HCT116 (cell line): Measurements from ENCODE around the gene SLC39A10. TPM values are rescaled to one million over a fixed set of nuclear protein-coding genes. Genes with fewer than 3 reads are reported as not detected.

Experiments
- ATAC-seq: fragments of 200-7000 bp; cut with Tn5 transposase; 2 replicates; pipeline ENCODE4 v1.9.1; 2020; ENCODE audit warnings: mild to moderate bottlenecking, moderate library complexity
- BruUV-seq: library from RNA; stranded (reverse); fragments of 400-500 nt; replicated peaks from 2 replicates; lab custom pipeline; 2021; lab: Mats Ljungman, UMichigan
- CTCF ChIA-PET: fragments of 300-600 bp; sonication (Branson Sonifier 250); formaldehyde crosslinking; loops from one replicate; lab custom pipeline; 2021; ENCODE audit warnings: antibody characterized with exemption; lab: Charles Lee
- POLR2A ChIA-PET: fragments of 300-600, 350-600 bp; sonication (Branson Sonifier 250); formaldehyde crosslinking; loops from one replicate; lab custom pipeline; 2021; ENCODE audit warnings: antibody characterized with exemption; lab: Charles Lee
- RAD21 ChIA-PET, 2 experiments: fragments of 300-600 bp; sonication (Branson Sonifier 250); formaldehyde crosslinking; loops; one replicate each; lab custom pipeline; 2023; ENCODE audit warnings: low total read pairs in 2 of 2; ENCODE audit not compliant: uncharacterized antibody in 2 of 2, unreplicated experiment in 2 of 2, low non-redundant PET in 1 of 2; lab: Charles Lee
- DNase-seq: peaks from one replicate; pipeline ENCODE4 v3.0.0-alpha.2; 2010; ENCODE audit warnings: low read depth, low spot score
- H2AFZ ChIP-seq: fragments of 200-600 bp; shearing (Covaris generic), sonication (generic); 2 replicates; pipeline ENCODE4 v1.6.1; 2017; ENCODE audit warnings: low read depth, mixed run types, mixed read lengths, antibody characterized with exemption, low read length; ENCODE audit not compliant: poor library complexity, severe bottlenecking
- H3K27ac ChIP-seq: 2 replicates; pipeline ENCODE4 v1.5.1; 2012; ENCODE audit warnings: low read depth, low read length
- H3K27me3 ChIP-seq: fragments of 200-600 bp; sonication (generic); 2 replicates; pipeline ENCODE4 v1.6.1; 2016; ENCODE audit warnings: mixed run types, low read length, mixed read lengths; ENCODE audit not compliant: insufficient read depth
- H3K36me3 ChIP-seq, 2 experiments: fragments of 200-500 bp in 1 of 2; fragments of 200-600 bp in 1 of 2; sonication (Bioruptor generic) in 1 of 2; sonication (generic) in 1 of 2; 2 replicates each; pipeline versions ENCODE4 v1.5.1 to v1.6.1; 2014 to 2016; ENCODE audit warnings: low read length in 2 of 2, inconsistent platforms in 1 of 2, mixed read lengths in 1 of 2, mixed run types in 1 of 2; ENCODE audit not compliant: insufficient read depth in 2 of 2, control insufficient read depth in 1 of 2
- H3K4me1 ChIP-seq, 2 experiments: fragments of 200-600 bp in 1 of 2; sonication (generic) in 1 of 2; 2 replicates each; pipeline versions ENCODE4 v1.5.1 to v1.6.1; 2012 to 2017; ENCODE audit warnings: low read length in 2 of 2, inconsistent platforms in 1 of 2, mild to moderate bottlenecking in 1 of 2, mixed read lengths in 1 of 2, mixed run types in 1 of 2, moderate library complexity in 1 of 2; ENCODE audit not compliant: insufficient read depth in 2 of 2, control insufficient read depth in 1 of 2
- H3K4me2 ChIP-seq: fragments of 200-600 bp; sonication (generic); 2 replicates; pipeline ENCODE4 v1.6.1; 2017; ENCODE audit warnings: mixed run types, low read length, mixed read lengths
- H3K4me3 ChIP-seq, 2 experiments: fragments of 200-600 bp in 1 of 2; sonication (generic) in 1 of 2; replicated peaks in 1 of 2; 2 replicates each; pipeline ENCODE4 v1.5.1; 2011 to 2016; ENCODE audit warnings: low read length in 2 of 2, control low read depth in 1 of 2, low read depth in 1 of 2, mild to moderate bottlenecking in 1 of 2, mixed read lengths in 1 of 2, mixed run types in 1 of 2
- H3K79me2 ChIP-seq: fragments of 200-600 bp; sonication (generic); 2 replicates; pipeline ENCODE4 v1.6.1; 2017; ENCODE audit warnings: mild to moderate bottlenecking, mixed run types, low read length, moderate library complexity, mixed read lengths; ENCODE audit not compliant: insufficient read depth
- H3K9ac ChIP-seq: fragments of 200-600 bp; sonication (generic); 2 replicates; pipeline ENCODE4 v1.6.1; 2016; ENCODE audit warnings: low read length, mixed read lengths
- H3K9me2 ChIP-seq: fragments of 200-600 bp; sonication (generic), shearing (Covaris generic); 2 replicates; pipeline ENCODE4 v1.6.1; 2017; ENCODE audit warnings: mixed run types, mild to moderate bottlenecking, moderate library complexity; ENCODE audit not compliant: insufficient read depth
- H3K9me3 ChIP-seq, 2 experiments: fragments of 200-500 bp in 1 of 2; fragments of 200-600 bp in 1 of 2; sonication (Bioruptor generic) in 1 of 2; sonication (generic) in 1 of 2; 2 replicates each; pipeline ENCODE4 v1.6.1; 2014 to 2017; ENCODE audit warnings: low read length in 2 of 2, mixed read lengths in 2 of 2, inconsistent platforms in 1 of 2, low read depth in 1 of 2, mild to moderate bottlenecking in 1 of 2, mixed run types in 1 of 2, moderate library complexity in 1 of 2; ENCODE audit not compliant: control insufficient read depth in 1 of 2, insufficient read depth in 1 of 2
- H4K20me1 ChIP-seq: fragments of 200-600 bp; sonication (generic), shearing (Covaris generic); 2 replicates; pipeline ENCODE4 v1.6.1; 2017; ENCODE audit warnings: mixed run types, mild to moderate bottlenecking, moderate library complexity; ENCODE audit not compliant: insufficient read depth
- CBX3 ChIP-seq: IDR thresholded peaks from 2 replicates; pipeline ENCODE4 v1.6.1; 2012; ENCODE audit warnings: low read depth
- CEBPB ChIP-seq: IDR thresholded peaks from 2 replicates; pipeline ENCODE4 v1.6.1; 2012; ENCODE audit warnings: low read depth
- JUND ChIP-seq: IDR thresholded peaks from 2 replicates; pipeline ENCODE4 v1.6.1; 2012
- SIN3A ChIP-seq: IDR thresholded peaks from 2 replicates; pipeline ENCODE4 v1.6.1; 2012; ENCODE audit warnings: low read depth
- ZNF274 ChIP-seq: fragments of 200-500 bp; sonication (Bioruptor generic); IDR thresholded peaks from 2 replicates; pipeline ENCODE4 v1.6.1; 2014; ENCODE audit warnings: mild to moderate bottlenecking, low read depth, low read length, inconsistent platforms
- intact Hi-C: fragments of 100-400 bp; cut with micrococcal nuclease; formaldehyde crosslinking; loops from 2 replicates; pipeline ENCODE4 v1.10.0; 2022
- total RNA-seq: library from RNA; stranded (reverse); gene quantifications from one replicate; pipeline ENCODE4 v1.2.1, GENCODE V29; 2021; ENCODE audit not compliant: unreplicated experiment
- TF ChIP-seq, protein P1 (sequence below): IDR thresholded peaks from 2 replicates; pipeline ENCODE4 v1.6.1; 2012; ENCODE audit warnings: low read depth

SLC39A10 gene
- total RNA-seq, 1 experiment from 2014 or later, result 59.0 TPM

DNA sequence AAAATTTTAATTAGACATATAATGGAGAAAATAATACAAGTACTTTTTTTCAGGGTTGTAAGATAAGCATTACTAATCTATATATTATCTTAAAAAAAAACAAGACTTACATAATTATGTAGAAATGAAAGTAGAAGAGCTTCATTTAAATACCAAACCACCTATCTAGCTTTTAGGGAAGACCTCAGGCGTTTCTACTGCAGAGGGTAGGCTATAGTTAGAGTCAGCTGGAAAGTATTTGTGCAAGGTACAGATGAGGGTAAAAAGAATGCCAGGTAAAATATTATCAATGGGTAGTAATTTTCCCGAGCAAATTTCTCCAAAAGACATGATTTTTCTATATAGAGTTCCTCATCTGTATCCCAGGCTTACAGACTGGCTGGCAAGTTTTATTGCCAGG is 30.5 kb upstream of the SLC39A10 start (continued):
- TF ChIP-seq, protein P1, sequence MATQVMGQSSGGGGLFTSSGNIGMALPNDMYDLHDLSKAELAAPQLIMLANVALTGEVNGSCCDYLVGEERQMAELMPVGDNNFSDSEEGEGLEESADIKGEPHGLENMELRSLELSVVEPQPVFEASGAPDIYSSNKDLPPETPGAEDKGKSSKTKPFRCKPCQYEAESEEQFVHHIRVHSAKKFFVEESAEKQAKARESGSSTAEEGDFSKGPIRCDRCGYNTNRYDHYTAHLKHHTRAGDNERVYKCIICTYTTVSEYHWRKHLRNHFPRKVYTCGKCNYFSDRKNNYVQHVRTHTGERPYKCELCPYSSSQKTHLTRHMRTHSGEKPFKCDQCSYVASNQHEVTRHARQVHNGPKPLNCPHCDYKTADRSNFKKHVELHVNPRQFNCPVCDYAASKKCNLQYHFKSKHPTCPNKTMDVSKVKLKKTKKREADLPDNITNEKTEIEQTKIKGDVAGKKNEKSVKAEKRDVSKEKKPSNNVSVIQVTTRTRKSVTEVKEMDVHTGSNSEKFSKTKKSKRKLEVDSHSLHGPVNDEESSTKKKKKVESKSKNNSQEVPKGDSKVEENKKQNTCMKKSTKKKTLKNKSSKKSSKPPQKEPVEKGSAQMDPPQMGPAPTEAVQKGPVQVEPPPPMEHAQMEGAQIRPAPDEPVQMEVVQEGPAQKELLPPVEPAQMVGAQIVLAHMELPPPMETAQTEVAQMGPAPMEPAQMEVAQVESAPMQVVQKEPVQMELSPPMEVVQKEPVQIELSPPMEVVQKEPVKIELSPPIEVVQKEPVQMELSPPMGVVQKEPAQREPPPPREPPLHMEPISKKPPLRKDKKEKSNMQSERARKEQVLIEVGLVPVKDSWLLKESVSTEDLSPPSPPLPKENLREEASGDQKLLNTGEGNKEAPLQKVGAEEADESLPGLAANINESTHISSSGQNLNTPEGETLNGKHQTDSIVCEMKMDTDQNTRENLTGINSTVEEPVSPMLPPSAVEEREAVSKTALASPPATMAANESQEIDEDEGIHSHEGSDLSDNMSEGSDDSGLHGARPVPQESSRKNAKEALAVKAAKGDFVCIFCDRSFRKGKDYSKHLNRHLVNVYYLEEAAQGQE, result no peak
- TF ChIP-seq JUND (no peak), CBX3 (no peak)

DNA sequence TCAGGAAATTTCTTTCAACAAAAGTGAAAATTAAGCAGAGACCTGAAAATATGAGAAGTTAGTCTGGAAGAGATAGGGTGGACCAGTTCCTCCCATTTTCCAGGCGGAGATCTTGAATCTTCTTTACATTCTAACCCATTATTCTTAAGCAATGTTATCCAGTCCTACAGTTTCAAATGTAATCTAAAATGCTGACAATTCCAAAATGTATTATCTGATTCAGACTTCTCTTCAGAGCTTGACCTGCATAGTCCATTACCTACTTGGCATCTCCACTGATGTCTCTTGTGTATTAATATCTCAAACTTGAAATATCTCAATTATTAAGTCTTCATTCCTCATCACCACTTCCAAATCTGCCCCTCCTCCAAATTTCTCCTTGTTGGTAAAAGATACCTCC is 28.4 kb upstream of the SLC39A10 start:
- Histone ChIP-seq H3K36me3 (no peaks in the 10 kb centered on the region), H3K9ac (no peak overlapping the region), H3K9me3 (no peaks in the 10 kb centered on the region), H3K4me3 (no peak overlapping the region), H2AFZ (no peak overlapping the region), H3K4me1 (no peaks in the 10 kb centered on the region), H3K4me2 (no peak overlapping the region), H3K79me2 (no peaks in the 10 kb centered on the region), H3K27ac (no peak overlapping the region), H4K20me1 (no peaks in the 10 kb centered on the region), H3K9me2 (no peaks in the 10 kb centered on the region), H3K27me3 (no peaks in the 10 kb centered on the region)
- intact Hi-C loops, result no loop called here
- ChIA-PET CTCF (no interaction called here), RAD21 (no interaction called here), POLR2A (no interaction called here)
- no peak for TF ChIP-seq SIN3A
- TF ChIP-seq ZNF274, result no peak
- no peak for TF ChIP-seq CEBPB
- BruUV-seq, result no TSS peak
- no peak for DNase-seq
- ATAC-seq, result no peak
